NCI-H82 treated with DMSO at 0.1 percent for 48 hours (cell line): ENCODE measurements around the gene PLXND1.

Experiments
- DNase-seq: peaks from one replicate; lab custom pipeline; 2025; ENCODE audit not compliant: unreplicated experiment; lab: John Stamatoyannopoulos, UW

PLXND1 gene

GRCh38 chr3:129603561-129603942 lies 2.9 kb downstream of the PLXND1 start:
- DNase-seq: no peak

GRCh38 chr3:129602730-129603560 lies 3.5 kb downstream of the PLXND1 start:
- DNase-seq: no peak

GRCh38 chr3:129602309-129602708 lies 4.2 kb downstream of the PLXND1 start:
- DNase-seq: no peak

GRCh38 chr3:129601713-129602112 lies 4.8 kb downstream of the PLXND1 start:
- no peak for DNase-seq

GRCh38 chr3:129600348-129600747 lies 6.1 kb downstream of the PLXND1 start:
- DNase-seq: no peak

GRCh38 chr3:129599607-129600006 lies 6.9 kb downstream of the PLXND1 start:
- no peak for DNase-seq

- no peak for DNase-seq
Measured at GRCh38 chr3:129599073-129599472, 7.4 kb downstream of the PLXND1 start.

GRCh38 chr3:129598484-129598883 lies 8.0 kb downstream of the PLXND1 start:
- no peak for DNase-seq

GRCh38 chr3:129598000-129598381 lies 8.5 kb downstream of the PLXND1 start:
- no peak for DNase-seq

- DNase-seq: no peak
Measured at GRCh38 chr3:129597087-129597999, 9.1 kb downstream of the PLXND1 start.

GRCh38 chr3:129596194-129597086 lies 10.0 kb downstream of the PLXND1 start:
- DNase-seq: no peak

GRCh38 chr3:129595544-129596193 lies 10.8 kb downstream of the PLXND1 start:
- no peak for DNase-seq

- no peak for DNase-seq
Measured at GRCh38 chr3:129594907-129595390, 11.5 kb downstream of the PLXND1 start.

- DNase-seq: no peak
Measured at GRCh38 chr3:129594409-129594808, 12.1 kb downstream of the PLXND1 start.

- DNase-seq: no peak
Measured at GRCh38 chr3:129593595-129594339, 12.7 kb downstream of the PLXND1 start.

- DNase-seq: no peak
Measured at GRCh38 chr3:129593230-129593594, 13.3 kb downstream of the PLXND1 start.

- DNase-seq: no peak
Measured at GRCh38 chr3:129592381-129593131, 13.9 kb downstream of the PLXND1 start.

- no peak for DNase-seq
Measured at GRCh38 chr3:129591932-129592331, 14.5 kb downstream of the PLXND1 start.

GRCh38 chr3:129590215-129590614 lies 16.3 kb downstream of the PLXND1 start:
- DNase-seq: no peak
